HG03066 (cell line): ENCODE measurements around the gene EDIL3.
"Not testable (repeated sequence)": the region's sequence is repeated elsewhere in the genome, so short reads cannot be mapped to it uniquely, and the experiment has no call there.

Experiments used
- ATAC-seq: cut with Tn5 transposase; IDR thresholded peaks from one replicate; pipeline ENCODE4 v1.9.1; 2021; ENCODE audit warnings: low read depth; ENCODE audit not compliant: unreplicated experiment

The EDIL3 gene

DNA sequence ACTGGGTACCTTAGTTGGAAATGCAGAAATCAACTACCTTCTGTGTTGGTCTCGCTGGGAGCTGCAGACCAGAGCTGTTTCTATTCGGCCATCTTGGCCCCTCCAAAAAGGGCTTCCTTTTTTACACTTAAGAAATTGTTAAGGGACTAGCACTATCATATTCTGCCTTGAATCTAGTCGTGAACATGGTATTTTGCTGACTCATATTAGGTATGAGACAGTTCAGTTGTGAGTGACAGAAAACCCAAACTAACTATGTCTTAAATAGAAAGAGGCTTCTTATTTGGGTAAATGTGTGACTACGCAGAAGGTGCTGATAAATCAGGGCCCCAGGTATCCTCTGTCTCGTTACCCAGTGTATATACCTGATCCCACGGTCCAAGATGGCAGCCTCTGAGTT lies 298.2 kb downstream of the EDIL3 start:
- ATAC-seq, result no peak

DNA sequence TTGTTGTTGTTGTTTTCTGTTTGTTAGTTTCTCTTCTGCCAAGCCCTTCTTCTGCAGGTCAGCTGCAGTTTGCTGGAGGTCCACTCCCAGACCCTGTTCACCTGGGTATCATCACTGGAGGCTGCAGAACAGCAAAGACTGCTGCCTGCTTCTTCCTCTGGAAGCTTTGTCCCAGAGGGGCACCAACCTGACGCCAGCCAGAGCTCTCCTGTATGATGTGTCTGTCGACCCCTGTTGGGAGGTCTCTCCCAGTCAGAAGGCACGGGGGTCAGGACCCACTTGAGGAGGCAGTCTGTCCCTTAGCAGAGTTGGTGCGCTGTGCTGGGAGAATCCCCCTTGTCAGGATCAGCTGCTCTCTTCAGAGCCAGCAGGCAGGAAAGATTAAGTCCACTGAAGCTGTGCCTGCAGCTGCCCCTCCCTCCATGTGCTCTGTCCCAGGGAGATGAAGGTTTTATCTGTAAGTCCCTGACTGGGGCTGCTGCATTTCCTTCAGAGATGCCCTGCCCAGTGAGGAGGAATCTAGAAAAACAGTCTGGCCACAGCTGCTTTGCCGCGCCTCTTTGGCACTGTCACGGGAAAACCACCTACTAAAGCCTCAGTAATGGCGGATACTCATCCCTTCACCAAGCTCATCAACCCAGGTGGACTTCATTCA lies 299.2 kb downstream of the EDIL3 start:
- no peak for ATAC-seq

DNA sequence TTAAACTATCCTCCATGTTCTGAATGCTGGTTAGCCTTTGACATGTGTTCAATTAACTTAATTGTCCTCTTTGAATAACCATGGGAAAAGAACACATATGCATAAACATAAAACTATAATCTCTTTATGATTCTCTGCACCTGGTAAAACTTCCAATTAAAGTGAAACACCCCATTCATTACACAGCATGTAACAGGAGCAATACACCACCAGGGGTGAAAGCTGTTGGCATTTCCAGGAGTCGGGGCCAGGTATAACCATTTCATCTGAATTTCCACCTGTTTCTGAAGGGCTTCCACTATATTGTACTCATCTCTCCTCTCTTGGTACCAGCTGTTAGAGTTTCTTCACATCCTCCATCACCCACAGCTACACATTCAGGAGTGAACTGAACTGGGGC lies 303.8 kb downstream of the EDIL3 start:
- no peak for ATAC-seq

DNA sequence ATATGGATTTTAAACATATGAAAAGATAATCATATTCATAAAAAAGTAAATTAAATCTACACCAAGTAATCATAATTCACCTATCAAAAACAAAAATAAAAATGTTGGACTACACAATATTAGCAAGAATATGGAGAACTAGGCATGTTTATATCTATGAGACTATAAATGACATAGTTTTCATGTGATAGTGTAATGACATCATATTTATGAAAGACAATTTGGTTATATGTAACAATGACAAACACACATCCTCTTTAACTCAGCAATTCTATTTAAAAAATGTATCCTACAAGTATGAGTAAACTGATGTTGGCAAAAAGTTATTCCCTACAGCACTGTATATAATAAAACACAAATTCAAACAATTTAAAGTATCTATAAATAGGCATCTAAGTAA lies 312.3 kb downstream of the EDIL3 start:
- ATAC-seq, result no peak

DNA sequence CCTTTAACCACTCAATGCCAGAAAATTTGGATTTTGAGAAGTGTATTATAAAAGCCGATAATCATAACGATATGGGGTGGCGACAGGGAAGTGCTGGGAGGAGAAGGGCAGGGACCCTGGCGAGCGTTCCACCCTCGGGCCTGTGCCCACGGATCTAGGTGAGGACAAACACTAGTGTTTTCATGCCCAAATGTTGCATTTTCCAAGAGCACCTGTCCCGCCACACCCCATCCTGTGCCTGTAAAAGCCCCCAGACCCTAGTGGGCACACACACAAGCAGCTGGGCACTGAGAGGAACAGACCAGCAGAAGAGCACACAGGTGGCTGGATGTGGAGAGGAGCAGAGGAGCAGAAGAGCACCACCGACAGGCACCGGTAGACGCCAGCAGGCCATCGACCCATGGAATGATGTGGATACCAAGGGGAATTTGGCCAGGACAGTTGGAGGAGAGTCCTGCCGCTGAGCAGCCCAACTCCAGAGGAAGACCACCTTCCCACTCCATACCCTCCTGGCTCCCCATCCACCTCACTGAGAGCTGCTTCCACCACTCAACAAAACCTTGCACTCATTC lies 315.0 kb downstream of the EDIL3 start:
- no peak for ATAC-seq

DNA sequence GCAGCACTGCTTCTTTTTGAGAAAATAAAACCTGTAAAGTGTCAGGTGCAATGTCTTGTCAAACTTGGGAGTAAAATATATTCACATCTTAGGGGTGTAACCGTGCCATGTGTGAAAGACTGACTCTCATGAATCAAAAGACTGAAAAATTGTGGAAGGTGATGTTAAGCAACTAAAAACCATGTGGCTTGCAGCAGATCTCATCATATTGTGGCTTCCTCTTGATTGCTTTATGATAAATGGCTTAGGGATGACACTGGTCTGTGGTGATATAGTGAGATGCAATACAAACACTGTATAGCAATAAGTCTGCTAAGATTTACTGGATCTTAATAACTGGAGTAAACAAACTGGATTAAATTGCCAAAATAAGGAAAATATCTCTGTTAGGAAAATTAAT lies 321.6 kb downstream of the EDIL3 start:
- no peak for ATAC-seq

DNA sequence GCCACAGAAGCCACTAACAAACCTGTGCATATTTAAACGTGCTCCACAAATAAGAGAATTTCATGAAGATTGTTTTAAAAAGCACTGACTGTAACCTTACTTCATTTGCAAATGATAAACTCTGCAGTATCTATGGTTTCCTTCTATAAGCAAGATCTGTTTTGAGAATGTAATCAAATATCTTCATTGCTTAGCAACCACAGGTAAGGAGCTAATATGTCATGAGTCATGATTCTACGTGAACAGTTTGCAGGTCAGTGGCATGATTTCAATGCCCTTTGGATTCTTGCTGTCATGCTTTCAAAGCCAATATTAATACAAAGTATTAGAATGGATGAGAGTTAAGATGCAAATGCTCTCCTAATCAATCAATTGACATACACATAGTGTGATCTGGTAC lies 325.0 kb downstream of the EDIL3 start:
- no peak for ATAC-seq

DNA sequence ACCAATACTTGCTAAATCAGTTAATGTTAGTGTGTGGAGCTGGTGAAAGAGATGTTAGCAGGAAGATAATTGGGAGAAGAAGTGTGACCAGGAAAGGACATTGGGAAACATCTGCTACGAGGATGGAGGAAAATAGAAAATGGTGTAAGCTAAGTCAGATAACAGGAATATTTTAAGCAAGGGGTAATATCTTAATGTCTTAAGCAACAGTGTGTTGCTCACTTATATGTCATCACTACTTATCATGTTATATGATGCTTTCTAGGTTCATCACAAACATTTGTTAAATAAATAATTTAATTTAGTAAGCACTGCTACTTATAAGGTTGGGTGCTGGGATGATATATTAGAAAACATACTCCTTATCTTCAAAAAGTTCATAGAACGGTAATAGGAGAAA lies 326.1 kb downstream of the EDIL3 start:
- no peak for ATAC-seq

DNA sequence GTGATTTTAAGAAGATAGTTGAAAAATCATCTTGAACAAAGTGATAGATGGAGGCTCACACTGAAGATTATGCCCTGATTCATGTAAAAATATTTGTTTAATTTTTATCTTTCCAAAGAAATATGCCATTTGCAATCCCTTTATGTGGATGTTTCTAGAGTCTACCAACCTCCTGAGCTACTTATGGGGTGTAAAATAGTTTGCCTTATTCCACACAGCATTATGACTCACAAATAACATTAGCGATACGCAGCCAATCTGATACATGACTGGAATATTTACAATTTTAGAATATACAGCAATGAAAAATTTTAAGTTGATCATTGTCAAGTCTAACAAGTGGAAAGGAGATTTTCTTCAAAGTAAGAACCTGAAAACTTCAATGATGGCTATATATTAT lies 327.5 kb downstream of the EDIL3 start:
- no peak for ATAC-seq

DNA sequence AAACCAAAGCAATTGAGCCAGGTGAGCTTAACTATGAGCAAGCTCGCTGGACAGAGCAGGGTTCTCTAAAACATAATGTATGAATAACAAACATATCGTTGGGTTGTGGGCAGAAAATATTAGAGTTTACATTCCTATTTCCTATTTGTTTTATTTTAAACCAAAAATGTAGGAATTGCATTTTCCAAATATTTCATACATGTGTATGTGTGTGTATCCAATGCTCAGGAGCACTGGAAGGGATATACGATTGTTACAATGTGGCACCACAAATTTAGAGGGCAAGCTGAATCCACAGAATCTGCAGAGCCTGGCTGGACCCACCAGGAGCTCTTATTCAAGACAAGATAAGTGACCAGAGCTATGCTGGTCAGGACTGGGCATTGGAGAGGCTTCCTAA lies 338.7 kb downstream of the EDIL3 start:
- no peak for ATAC-seq

DNA sequence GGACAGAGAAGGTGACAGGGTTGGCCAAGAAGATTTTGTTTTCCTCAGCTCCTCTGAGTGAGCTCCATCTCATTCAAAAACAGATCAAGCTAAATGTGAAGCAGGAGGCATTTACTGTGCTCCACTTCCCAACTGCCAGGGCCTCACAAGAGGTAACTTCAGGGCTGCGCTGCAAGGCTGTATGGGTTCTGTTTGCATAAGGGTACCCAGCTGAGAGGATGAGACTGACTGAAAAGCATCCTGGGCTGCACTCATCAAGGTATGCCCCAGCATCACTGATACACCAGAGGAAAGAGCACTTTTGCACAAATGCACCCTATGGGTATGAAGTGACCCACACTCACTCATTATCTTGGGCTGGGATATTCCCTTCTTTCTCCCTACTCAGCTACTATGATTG lies 347.8 kb downstream of the EDIL3 start:
- no peak for ATAC-seq

DNA sequence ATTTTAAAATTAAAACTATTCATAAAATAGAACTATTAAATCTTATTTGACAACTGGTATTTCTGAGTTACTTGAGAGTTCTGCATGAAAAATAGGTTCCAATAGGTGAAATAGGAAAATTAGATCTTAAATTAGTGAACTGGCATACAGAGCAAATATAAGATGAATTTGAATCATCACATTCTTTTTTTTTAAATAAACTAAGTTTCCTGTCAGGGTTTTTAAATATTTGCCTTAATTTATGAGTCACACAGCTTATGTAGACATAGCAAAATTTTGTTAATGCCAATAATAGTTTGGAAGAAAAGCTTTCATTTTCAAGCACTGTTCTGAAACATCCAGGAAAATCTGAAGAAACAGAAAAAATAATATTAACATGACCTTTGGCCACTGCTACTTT lies 352.4 kb downstream of the EDIL3 start:
- ATAC-seq, result no peak

DNA sequence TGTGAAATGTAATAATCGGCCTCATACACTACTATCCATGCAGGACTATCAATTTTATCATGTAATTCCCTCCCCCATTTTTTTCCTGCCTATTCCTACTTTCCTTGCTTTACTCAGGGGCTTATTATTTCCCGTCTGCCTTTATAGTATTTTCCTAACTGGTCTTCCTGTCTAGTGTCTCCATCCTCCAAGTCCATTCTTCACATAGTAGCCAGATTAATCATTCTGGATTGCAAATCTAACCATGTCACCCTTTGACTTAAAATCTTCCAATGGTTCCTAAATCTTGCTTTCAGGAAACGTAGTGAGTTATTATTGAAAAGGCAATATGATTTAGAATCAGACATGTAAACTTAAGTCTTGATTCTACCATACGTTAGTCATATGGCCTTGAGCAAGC lies 356.6 kb downstream of the EDIL3 start:
- ATAC-seq, result no peak

DNA sequence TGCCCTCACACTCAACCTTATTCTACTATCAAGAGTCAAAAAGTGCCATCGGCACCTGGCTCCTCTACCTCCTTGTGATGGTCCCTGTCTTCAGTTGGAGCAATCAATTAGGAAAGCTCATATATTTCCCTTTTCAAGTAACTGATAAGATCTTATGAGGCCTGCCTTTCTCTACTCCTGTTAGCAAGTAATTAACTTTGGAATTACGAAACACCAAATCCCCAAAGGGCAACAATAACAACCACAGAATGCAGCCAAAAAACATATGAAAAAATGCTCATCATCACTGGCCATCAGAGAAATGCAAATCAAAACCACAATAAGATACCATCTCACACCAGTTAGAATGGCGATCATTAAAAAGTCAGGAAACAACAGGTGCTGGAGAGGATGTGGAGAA lies 366.2 kb downstream of the EDIL3 start:
- ATAC-seq, result not testable (repeated sequence)

DNA sequence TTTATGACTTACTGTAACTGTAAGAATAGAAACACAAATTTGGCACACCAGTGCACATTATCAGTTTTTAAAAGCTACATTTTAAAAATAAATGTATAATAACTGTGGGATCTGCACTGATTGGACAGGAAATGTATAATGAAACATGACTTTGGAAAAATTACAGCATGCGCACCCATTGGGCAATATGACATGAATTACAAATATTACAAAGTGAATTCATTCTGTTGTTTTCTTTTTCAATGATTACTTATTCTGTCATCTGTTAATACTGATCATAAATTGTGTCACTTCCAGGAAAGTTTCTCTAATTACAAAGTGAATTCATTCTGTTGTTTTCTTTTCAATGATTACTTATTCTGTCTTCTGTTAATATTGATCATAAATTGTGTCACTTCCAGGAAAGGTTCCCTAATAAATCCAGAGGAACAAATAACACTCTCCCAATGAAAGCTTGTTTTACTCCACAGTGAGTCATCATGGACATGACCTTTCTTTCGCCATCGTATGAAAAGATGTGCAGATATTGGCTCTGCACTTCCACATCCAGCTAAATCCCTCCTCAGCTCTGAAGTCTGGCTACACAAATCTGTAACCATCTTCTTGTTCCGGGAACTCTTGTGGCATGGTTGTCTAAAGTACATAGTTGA lies 367.0 kb downstream of the EDIL3 start:
- no peak for ATAC-seq

DNA sequence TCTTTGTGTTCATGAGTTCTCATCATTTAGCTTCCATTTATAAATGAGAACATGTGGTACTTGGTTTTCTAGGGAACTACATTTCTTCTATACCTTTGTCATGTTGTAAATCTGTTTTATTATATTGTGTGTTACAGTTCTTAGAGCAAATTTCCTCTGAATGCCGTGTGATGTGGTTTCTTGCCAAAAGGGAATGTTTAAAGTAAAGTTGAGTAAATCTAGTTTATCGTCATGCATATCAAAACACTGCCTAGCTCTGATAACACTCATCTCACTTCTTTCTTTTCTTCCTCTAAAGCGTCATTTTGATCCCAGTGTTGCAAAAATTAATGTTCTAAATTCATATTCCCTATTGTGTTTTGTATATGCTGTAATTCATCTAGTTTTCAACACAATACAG lies 368.6 kb downstream of the EDIL3 start:
- ATAC-seq, result no peak

DNA sequence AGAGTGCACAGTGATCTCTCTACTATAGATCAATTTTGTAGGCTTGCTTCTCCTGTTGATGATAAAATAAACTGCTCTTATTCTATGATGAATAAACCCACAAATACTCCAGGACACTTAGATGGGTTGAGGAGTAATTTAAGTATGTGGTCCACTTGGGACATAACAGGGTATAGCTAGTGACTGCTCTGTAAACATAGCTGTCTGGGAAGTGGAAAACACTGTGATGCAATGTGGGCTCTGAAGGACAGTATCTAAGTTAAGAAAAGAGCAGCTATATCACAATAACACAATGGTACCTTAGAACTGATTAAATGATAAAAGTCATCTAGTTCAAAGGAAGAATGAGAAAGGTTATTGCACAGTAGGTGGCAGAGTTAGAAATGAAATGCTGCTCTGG lies 369.7 kb downstream of the EDIL3 start:
- ATAC-seq, result no peak

DNA sequence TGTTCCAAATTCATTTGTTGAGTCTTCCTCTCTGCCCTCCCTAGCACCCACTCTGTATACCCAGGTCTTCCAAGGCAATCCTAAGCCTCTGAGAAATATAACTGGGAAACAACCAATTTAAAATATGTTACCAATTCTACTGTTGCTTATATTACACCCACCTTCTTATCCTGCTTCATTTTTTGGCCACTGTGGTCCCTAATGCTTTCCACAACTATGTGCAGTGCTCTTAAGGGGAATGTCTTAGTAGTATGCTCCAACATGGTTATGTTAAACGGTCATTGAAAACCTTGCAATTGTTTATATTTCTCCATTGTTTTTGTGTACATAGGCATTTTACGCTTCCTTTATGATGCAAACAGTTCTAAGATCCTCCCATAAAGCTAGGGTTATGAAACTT lies 390.9 kb downstream of the EDIL3 start:
- no peak for ATAC-seq

DNA sequence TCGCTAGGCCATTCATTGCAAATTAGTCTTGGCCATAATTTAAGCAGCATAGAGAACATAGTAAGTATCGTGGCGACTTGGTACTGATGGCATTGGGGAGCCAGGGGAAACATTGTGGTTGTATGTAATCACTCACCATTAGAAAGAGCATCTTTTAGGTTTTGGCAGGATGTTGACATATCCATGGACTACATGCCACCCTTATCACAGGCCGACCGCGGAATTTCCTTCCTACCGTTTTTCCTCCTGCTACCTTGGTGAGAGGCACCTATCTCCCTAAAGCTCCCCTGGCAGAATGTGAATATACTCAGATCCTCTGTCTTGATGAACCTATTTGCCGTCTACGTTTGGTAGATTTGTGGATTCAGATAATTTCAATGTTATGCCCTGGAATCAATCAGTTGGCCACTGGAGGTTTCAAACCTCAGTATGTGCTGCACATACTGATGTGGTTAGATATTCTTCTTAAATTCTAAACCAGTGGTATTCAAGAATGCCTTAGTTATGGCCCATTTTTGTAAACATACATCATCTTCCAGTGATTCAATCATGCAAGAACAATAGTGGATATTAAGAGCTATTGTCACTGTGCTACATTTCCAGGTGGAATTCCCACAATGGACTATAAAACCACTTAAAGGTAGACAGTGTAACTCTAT lies 393.0 kb downstream of the EDIL3 start:
- no peak for ATAC-seq

DNA sequence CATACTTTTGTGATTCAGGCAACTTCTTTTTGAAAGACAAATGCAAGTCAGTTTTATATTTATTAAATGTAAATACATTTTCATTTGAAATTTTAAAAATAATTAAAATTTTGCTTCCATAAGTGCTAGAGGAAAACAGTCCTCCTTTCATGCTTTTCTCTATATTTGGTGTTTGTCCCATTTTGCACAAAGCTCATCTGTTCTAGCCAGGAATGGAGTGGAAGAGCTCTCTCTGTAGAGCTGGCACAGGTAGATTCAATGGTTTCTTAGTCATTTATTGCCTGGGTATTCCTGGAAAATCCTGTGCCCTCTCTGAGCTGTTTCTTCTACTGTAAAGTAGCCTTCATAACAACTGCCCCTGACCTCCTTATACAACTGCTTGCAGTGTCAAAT lies 396.4 kb downstream of the EDIL3 start:
- no peak for ATAC-seq

DNA sequence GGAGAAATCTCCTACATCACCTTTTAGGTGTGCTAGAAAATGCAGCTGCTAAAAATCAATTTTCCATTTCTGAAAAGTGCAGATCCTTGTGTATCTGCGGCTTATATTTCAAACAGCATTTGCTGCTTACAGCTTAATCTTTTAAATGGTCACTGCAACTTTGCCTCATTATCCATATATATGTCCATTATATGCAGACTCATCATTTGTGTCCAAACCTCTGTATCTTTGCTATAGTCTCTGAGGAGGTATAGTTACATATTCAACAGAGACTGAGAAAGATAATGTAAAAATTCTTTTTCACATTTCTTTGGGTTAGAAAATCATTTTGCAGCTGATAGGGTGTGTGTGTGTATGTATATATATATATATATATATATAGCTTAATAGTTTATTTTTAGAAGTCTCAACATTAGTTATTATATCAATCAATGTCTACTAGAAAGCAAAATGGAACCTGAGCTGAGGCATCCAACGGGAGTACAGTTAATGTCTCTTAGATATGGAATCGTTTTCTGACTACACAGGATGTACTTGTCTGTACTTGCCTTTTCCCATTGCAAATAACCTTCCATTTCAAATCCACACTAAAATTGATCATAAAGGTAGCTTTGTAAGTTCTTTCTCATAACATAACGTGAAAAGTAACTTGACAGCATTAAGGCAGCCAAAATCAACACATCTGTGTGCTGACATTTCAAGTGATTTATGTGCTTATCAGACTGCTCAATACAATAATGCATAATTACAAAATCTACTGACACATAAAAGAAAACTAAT lies 397.0 kb downstream of the EDIL3 start:
- no peak for ATAC-seq
